GM12864 (cell line): Measurements from ENCODE around the gene ERICH4.
"Not testable (repeated sequence)": the region's sequence is repeated elsewhere in the genome, so short reads cannot be mapped to it uniquely, and the experiment has no call there.

ENCODE experiments used
- DNase-seq: peaks from one replicate; pipeline ENCODE4 v3.0.0-alpha.2; 2011; ENCODE audit warnings: low read depth
- H3K4me3 ChIP-seq: 2 replicates; pipeline ENCODE4 v1.5.1; 2011; ENCODE audit warnings: mild to moderate bottlenecking, low read depth, low read length, control low read depth
- CTCF ChIP-seq: IDR thresholded peaks from 2 replicates; pipeline ENCODE4 v1.5.1; 2011; ENCODE audit warnings: low read depth, mild to moderate bottlenecking, moderate library complexity, low read length, control low read depth, inconsistent platforms; ENCODE audit errors: missing control alignments

ERICH4 gene

GRCh38 chr19:41456342-41456918 is 13.5 kb downstream of the ERICH4 start:
- DNase-seq = no peak
- no peak overlapping the region for H3K4me3 ChIP-seq
- TF ChIP-seq CTCF = no peak

DNA sequence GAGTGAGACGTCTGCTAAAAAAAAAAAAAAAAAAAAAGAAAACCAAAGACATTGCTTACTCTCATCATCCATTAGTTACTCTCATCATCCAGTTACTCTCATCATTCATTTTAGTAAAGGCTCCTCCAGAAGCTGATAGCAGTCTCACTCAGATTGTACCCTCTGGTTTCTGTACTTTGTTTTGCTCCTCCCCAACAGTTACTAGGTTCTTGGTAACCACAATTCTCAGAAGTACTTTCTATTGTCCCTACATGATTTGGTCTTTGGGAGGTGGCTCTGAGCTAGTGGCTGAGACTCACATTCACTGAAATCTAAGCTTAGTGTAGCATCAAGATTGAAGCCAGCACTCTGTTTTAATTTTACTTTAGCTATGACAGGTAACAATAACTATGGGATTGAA is 14.3 kb downstream of the ERICH4 start:
- DNase-seq = peak; percentile 72

GRCh38 chr19:41462497-41462896 is 19.5 kb downstream of the ERICH4 start:
- TF ChIP-seq CTCF = no peak
- no peak for DNase-seq

More for the DNA sequence above, 14.3 kb downstream of the ERICH4 start:
- no peak for TF ChIP-seq CTCF
- no peak overlapping the region for H3K4me3 ChIP-seq

DNA sequence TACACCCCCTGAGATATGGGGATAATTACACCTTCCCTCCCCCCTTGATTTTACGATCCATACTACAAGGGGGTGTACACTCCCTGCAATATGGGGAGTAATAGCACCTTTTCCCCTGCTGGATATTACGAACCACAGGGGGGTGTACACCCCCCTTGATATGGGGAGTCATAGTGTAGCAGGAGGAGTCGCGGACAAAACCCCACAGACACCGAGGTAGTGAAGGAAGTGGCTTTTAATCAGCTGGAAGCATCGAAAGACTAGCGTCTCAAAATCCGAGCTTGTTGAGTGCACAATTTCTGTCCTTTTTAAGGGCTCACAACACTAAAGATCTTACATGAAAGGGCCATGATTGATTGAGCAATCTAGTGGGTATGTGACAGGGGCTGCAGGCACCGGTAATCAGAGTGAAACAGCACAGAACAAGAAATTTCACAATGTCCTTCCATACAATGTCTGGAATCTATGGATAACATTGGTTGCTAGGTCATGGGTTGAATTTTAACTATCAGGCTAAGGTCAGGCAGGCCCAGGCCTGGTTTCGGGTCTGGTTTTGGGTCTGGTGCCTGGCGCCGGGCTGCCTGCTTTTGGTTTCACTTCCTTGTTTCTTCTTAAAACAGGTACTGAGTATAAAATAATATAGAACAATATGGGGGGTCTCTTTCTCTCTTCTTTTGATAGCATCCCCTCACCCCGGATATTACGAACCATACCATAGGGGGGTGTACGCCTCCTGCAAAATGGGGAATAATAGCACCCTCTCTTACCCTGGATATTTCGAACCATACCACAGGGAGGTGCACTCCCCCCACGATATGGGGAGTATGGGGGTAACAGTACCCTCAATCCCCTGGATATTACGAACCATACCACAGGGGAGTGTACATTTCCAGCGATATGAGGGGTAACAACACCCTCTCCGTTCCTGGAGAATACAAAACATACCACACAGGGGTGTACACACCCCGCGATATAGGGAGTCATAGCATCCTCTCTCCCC is 20.6 kb downstream of the ERICH4 start:
- not testable (repeated sequence) for DNase-seq, H3K4me3 ChIP-seq

More at GRCh38 chr19:41462497-41462896, 19.5 kb downstream of the ERICH4 start:
- H3K4me3 ChIP-seq = no peak overlapping the region

GRCh38 chr19:41476583-41476982 is 33.6 kb downstream of the ERICH4 start:
- no peak for DNase-seq
- H3K4me3 ChIP-seq = no peak overlapping the region
- TF ChIP-seq CTCF = no peak

- no peak for TF ChIP-seq CTCF
- DNase-seq = no peak
- H3K4me3 ChIP-seq = no peak overlapping the region
Measured at GRCh38 chr19:41478171-41478570, 35.2 kb downstream of the ERICH4 start.

- DNase-seq = no peak
- H3K4me3 ChIP-seq = no peak overlapping the region
- TF ChIP-seq CTCF = no peak
Measured at GRCh38 chr19:41478875-41479756, 36.2 kb downstream of the ERICH4 start.
